HL-60/S4 treated with phorbol 12-myristate 13-acetate at 8.2 ng/mL for 4 days and 3 days (cell line): ENCODE data around the gene SMAD6.

ENCODE experiments used
- in situ Hi-C: fragments of 300-500 bp; cut with MboI; formaldehyde crosslinking; loops from 2 replicates; pipeline ENCODE4 v1.15.0; 2022; ENCODE audit warnings: low sequenced_read_pairs

SMAD6 gene

DNA sequence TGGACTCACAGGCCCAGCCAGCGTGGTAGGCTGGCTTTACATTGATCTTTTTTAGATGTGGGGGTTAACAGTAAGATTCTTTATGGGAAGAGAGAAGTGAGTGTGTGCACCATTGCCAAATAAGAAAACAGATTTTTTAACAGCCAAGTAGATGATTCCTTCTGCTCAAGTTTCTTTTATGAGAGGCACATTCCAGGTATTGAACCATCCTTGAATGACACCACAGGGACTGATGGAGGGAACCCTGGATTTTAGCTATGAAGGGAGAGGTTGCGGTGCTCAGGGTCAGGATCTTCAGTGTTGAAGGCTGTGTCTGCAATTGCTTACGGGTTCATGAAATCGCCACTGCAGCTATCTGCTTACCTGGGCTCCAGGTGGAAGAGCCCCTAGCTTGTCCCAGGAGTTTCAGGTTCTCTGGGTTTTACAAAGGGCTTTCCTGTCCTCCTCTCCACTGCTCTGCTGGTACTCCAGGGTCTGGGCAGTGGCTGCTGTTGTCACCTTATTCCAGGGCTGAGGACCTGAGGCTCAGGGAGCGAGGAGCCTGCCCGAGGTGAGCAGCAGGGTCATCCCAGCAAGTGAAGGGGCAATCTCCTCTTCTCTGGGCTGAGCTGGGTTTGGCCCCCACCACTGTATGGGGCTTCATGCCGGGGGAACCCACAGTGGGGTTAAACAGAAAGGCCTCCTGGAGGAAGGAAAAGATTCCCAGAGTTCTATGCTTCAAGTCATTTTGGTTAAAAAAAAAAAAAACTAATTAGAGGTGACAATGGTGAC is 53.4 kb downstream of the SMAD6 start:
- in situ Hi-C loops, result loop anchor here (25.0 kb wide), 1 partner anchor 143 kb away; no protein-coding TSS in a partner anchor

DNA sequence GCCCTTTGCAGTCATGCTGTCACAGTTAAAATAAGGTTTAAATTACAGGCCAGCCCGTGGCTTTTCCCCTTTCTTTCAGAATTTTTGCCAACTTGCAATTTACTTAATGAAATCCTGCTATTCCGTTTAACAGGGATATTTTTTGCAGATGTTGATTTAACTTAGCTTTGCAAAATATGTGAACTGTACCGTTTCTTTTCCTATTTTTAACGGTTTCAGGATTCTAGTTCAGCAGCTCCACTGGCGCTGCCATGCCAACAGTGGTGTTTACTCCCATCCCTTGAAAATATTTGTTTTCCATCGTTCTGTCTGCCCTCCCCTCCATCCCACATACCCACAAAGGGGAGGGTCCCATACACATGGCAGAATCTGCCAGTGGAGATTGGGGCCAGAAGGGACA is 54.3 kb downstream of the SMAD6 start:
- in situ Hi-C loops, result loop anchor here (25.0 kb wide), 1 partner anchor 144 kb away; no protein-coding TSS in a partner anchor

DNA sequence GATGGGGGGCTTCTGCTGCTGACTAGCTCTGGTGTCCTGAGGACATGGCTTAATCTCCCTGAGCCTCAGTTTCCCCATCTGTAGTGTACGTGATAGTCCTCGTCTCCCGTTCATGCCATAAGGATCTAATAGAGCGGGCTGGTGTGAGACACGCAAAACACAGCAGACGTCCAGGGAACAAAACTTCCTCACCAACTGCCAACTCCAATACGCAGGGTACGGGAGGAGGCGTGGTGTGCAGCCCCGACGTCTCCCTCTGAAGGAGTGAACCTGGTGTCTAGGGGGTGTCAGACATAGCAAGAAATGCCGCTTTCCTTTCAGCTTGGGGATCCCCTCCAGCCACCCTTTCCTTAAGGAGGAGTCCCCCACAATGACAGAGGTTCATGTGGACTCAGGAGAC is 55.0 kb downstream of the SMAD6 start:
- in situ Hi-C loops, result loop anchor here (25.0 kb wide), 1 partner anchor 145 kb away; no protein-coding TSS in a partner anchor

DNA sequence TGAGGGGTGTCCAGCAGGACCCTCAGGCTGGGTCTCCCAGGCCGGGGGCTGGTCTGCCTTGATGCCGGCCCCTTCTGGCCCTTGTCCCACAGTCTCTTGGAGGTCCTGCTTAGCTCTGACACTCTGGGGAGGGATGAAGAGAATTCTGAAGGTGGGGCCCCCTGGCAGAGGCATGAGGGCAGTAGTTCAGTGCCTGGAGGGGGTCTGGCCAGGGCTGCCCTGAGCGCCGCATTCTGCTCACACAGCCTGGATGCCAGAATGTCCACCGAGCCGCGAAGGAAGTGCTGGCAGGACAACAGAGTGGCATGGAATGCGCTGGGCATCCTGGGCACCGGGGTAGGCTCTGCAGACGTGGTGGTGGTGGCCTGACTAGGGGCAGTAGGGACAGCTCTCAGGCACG is 55.5 kb downstream of the SMAD6 start:
- in situ Hi-C loops, result loop anchor here (25.0 kb wide), 1 partner anchor 145 kb away; no protein-coding TSS in a partner anchor

DNA sequence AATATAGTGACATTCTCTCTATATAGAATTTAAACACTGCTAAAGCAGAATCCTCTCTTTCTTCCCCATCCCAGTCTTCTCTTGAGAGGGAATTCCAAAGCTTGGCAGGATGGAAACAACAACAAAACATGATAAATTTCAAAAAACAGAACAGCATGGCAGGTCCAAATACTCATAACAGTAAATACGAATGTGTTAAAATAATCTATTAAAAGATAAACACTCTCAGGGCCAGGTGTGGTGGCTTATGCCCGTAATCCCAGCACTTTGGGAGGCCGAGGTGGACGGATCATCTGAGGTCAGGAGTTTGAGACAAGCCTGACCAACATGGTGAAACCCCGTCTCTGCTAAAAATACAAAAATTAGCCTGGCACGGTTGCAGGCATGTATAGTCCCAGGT is 56.2 kb downstream of the SMAD6 start:
- in situ Hi-C loops, result loop anchor here (25.0 kb wide), 1 partner anchor 146 kb away; no protein-coding TSS in a partner anchor

DNA sequence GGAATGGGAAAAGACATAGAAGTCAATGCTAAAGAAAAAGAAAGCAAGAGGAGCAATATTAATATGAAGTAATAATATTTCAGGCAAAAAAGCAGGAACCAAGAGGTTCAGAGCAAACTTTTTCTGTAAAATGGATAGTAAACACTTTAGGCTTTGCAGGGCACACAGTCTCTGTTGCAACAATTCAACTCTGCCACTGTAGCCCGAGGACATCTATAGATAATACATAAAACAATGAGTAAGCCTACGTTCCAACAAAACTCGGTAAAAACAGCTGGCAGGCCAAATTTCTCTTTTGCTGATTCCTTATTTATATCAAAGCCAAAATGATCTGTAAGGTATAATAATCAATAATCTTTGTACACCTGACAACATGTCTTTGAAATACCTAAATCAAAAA is 56.8 kb downstream of the SMAD6 start:
- in situ Hi-C loops, result loop anchor here (25.0 kb wide), 1 partner anchor 147 kb away; no protein-coding TSS in a partner anchor

DNA sequence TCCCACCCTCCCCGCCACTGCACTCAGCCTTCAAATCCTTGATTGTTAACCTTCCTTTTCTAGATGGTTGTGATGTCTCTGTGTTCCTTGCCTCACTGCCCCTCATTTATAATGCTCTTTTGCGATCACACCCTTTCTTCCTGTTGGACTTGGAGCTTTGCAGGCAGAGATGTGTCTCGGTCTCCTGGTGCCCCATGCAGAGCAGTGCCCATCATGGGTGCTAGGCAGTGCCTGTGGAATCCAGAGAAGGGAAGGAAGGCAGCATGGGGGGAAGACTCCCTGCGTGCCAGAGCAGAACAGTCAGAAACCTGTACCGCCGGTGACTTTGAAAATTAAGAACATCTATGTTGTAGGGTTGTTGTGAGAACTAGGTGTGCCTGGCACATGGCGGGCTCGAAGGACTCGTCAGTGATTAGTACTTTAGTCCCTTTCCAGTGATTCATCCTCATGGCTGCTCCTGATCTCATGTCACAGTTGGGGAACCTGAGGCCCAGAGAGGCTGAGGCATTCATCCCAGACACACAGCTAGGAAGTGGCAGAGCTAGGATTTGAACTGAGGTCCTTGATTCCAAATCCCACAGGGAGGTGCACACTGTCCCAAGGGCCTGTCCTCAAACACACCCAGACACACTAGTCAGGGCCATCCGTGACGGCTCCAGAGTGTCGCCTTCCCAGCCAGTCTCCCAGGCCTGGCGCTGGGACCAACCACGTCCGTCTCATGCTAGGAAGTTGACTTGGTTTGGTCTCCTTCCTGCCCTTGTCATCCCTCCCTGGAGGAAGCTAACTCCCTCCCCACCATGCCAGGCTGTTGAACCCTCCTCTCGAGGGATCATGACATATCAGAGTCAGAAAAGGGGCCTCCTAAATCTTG is 58.3 kb downstream of the SMAD6 start:
- in situ Hi-C loops, result loop anchor here (25.0 kb wide), 1 partner anchor 148 kb away; no protein-coding TSS in a partner anchor

DNA sequence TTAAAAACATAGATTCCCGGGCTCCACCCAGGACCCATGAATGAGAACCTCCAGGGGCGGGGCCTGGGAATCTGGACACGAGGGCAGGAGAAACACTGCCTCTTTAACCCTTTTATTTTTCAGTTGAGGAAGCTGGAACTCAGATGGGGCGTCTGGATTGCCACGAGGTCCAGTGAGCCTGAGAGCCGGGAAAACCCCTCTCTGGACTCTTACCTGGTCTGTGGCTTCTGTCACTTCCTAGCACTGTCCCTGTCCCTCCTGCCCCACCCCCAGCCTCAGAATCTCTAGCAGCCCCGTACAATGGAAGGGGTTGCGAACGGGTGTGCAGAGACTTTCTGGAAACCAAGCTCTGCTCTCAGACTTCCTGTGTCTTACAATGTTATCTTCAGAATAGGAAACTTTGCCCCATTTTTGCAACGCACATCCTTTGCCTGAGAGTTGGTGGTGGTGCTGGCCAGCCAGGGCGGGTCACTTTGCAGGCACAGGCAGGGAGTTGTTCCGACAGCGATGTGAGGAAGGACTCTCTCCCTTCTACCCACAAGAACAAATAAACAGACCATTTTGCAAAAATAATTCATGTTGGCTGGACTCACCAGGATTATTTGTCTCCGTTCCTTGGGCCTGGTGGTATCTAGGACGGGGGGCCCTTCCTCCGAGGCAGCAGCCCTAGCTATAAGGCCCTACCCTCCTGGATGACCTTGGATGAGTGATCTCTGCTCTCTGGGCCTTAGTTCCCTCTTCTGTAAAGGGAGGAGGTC is 59.1 kb downstream of the SMAD6 start:
- in situ Hi-C loops, result loop anchor here (25.0 kb wide), 1 partner anchor 149 kb away; no protein-coding TSS in a partner anchor

DNA sequence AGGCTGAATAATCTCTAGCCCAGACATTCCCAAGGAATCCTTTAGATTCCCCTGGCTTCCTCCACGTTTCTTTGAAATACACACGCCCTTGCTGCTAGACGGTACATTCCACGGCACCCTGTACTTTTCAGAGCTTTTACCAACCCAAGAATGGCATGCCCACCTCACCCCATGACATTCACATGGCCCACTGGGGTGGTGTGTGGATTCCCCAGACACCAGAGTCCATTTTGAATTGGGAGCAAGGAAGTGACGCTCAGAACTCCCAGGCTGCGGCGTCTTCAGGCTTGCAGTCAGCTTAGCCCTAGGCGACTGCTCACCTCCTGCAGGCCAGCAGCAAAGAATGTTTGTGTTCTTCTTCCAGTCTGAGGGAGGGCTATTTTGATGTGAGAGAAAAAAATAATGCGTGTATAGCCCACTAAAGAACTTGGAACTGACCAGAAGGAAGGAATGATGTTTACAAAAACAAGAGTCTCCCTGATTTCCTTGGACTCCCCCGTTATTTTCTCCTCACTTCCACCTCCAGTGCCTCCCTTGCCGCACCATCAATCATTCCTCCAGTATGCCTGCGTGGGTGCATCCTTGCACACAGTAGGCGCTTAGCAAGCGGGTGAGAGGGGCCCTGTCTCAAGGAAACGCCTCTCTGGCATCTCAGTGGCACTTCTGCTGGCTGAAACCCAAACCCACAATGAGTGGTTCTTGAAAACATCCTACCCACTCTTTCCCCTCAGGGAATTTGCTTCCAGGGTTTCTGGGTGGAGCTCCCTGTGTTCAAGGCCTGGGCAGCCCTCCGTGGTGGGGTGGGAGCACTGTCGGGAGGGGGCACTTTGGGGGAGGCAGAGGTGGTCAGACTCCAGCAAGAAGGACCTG is 59.9 kb downstream of the SMAD6 start:
- in situ Hi-C loops, result loop anchor here (25.0 kb wide), 1 partner anchor 150 kb away; no protein-coding TSS in a partner anchor

DNA sequence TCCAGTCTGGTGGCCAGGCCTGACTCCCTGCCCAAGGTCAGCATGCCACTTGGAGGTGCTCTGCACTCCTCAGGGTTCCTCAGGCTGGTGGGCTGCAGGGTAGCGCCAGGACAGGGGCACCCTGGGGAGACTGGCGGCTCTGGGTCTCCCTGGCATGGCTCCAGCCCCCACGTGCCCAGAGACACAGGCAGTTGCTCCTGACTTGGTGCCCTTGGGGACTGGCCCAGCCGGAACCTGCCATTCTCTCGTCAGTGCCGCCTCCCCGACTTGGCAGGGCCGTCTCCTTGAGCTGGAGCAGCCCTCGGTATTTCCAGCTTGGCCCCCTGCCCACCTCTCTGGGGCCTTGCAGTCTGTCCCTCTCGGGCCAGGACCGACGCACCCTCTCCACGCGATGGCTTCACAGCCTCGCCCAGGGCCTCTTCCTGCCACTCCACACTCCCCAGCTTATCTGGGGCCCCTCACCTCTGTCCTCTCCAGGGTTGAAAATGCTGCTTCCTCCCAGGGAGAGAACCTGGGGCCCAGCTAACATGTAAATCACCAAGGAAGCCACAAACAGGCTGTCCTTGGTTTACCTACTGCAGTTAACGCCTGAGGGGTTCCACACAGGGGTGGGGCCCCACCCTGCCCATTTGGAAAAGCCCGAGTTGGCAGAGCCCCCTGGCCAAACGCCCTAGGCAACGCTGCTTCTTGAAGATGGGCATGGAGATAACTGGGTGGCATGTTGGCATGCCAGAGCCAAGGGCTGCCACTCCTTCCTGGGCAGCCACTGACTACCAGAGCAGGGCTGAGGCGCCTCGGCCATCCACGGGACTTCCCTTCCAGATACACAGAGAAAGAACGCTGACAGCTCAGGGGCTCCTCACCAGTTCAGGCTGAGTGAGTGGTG is 61.4 kb downstream of the SMAD6 start:
- in situ Hi-C loops, result loop anchor here (25.0 kb wide), 1 partner anchor 151 kb away; no protein-coding TSS in a partner anchor

DNA sequence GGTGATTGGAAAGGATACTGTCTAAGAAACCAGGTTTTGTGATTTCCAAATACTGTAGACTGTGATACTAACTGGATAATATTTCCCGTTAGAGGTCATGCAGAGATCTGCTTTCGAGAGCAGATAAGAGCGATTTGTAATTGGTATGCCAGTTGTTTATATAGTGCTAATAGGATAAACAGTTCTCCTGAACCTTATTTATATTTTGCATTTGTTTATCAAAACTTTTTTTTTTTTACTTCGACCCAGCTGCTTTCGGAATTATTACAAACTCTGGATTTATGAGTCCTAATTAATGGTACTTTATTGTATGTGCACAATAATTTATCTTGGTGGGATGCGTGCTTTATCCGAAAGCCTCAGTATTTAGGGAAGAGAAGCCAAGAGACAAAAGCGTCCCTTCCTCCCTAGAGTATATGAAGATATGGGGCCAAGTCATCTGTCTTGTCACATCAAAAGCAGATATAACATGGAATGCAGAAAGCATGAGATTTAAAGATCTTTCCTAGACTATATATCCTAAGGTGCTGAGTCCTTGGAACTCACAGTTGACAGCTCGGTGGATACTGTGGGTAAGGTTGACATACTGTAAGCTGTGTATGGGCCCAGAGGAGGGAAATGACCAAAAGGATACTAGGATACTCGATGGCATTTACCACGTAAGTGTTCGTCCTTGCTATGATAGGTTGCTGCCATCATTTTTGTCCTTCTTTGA is 62.2 kb downstream of the SMAD6 start:
- in situ Hi-C loops, result loop anchor here (25.0 kb wide), 1 partner anchor 152 kb away; no protein-coding TSS in a partner anchor

DNA sequence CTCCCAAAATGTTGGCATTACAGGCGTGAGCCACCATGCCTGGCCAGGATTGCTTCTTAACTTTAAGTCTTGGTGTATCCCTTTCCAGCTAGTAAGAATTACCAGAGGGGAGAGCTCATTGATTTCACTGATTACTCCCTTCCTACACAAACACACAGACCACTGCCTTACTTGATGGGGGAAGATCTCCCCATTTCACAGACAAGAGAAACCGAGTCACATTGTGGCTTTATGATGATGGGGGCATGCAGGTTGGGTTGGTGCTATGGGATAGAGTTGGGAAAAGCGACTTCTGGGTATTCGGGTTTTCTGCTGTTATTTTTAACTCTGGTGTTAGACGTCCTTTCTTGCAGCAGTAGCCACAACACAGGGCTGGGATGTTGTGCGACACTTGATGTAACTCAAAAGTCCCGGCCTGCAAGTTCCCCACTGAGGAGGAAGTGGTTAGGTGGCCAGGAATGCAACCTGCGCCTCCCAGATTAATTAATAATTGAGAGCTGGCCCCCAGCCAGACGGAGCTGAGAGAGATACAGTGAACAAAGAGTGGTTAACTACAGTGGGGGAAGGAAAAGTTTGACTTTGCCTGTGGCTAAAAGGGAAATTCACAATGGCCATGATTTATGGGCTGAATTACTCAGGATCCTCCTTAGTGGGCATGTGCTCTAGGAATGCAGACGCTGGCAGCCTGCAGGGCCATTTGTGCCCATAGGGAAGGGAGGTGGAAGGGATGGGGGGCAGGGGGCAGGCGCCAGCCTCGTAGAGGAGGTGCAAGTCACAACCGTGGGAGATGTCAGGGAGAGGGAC is 63.6 kb downstream of the SMAD6 start:
- in situ Hi-C loops, result loop anchor here (25.0 kb wide), 1 partner anchor 153 kb away; no protein-coding TSS in a partner anchor

DNA sequence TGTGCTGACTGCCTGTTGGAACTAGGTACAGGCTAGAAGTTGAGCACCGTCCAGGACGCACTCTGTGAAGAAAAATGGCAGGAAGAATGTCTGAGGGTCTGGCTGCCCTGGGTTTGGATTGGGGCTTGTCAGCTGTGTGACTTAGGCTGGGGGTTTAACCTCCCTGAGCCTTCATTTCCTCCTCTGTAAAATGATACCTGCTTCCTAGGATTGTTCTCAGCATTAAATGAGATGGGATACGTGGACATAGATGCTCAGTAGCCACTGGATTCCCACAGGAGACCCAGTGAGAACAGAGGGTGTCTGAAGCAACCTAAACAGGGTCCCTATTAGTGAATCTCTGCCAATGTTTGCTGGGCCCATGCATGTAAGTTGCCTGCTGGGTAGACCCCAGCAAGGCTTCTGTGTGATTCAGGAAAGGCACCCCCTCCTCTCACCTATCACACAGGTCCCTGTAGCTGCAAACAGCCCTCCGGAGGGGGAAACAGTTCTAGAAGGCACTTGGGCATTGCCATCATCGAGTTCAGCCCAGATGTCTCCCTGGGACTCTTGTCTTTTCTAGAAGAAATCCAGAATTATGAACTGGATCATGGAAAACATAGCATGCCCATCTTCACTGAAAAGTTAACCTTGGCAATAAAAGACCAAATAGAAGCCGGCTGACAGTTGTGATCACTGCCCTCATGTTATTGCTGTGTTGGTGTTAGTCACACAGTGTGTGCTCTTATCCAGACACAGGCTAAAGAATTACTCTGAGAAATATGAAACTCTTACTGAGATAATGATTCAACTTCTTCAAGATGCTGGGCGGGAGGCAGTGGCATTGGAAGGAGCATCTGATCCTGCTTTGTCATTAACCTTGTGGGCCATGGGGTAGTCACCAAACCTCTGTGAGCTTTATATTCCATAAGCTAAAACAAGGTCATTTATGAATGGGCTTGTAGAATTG is 64.5 kb downstream of the SMAD6 start:
- in situ Hi-C loops, result loop anchor here (25.0 kb wide), 1 partner anchor 154 kb away; no protein-coding TSS in a partner anchor

DNA sequence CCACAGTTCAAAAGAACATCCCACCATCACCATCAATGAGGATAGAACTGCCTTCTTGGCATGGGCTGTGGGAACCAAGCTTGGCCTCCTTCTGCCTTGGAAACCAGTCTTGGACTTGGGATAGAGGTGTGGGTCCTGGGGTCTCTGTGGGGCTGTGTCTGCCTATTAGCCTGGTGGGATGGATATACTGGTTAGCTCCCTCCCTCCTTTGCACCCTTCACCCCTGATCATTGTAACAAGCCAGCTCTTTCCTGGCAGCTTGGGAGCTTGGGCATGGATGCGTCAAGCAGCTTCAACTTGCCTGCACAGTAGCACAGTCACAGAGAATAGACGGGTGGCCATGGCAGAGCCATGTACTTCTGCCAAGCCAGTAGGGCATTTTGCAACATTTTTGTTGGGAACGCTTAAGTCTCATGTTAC is 65.2 kb downstream of the SMAD6 start:
- in situ Hi-C loops, result loop anchor here (25.0 kb wide), 1 partner anchor 155 kb away; no protein-coding TSS in a partner anchor

DNA sequence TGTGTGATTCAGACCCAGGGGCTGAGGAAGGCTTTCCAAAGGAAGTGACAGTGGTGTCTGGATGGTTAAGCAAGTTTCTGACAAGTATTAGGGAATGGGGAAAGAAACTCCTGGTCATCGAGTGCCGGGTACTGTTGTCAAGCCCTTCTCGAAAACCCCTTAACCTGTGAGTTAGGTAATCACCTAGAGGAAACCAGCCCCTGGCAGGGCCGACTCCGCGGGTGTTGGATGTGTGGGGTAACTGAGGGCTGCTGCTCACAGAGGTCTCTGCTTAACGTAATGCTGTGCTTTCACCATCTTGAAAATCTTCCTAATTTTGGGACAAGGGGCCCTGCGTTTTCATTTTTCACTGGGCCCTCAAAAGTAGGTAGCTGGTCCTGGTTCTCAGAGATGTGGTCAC is 67.0 kb downstream of the SMAD6 start:
- in situ Hi-C loops, result loop anchor here (25.0 kb wide), 1 partner anchor 157 kb away; no protein-coding TSS in a partner anchor
